Skin epidermis (tissue), 12 donors: ENCODE results near the gene ANKS6.

ENCODE experiments used
- H3K27ac ChIP-seq, 21 experiments: fragments of 200-600 bp; sonication (generic) in 11 of 21; one replicate each; pipeline ENCODE4 v1.5.0; 2020; ENCODE audit warnings: mild to moderate bottlenecking in 3 of 21, inconsistent platforms in 2 of 21, moderate library complexity in 2 of 21
- H3K4me3 ChIP-seq, 7 experiments: fragments of 200-600 bp; sonication (generic) in 2 of 7; one replicate each; pipeline ENCODE4 v1.5.0; 2020; ENCODE audit warnings: inconsistent platforms in 2 of 7, mild to moderate bottlenecking in 2 of 7, moderate library complexity in 1 of 7

ANKS6 gene

DNA sequence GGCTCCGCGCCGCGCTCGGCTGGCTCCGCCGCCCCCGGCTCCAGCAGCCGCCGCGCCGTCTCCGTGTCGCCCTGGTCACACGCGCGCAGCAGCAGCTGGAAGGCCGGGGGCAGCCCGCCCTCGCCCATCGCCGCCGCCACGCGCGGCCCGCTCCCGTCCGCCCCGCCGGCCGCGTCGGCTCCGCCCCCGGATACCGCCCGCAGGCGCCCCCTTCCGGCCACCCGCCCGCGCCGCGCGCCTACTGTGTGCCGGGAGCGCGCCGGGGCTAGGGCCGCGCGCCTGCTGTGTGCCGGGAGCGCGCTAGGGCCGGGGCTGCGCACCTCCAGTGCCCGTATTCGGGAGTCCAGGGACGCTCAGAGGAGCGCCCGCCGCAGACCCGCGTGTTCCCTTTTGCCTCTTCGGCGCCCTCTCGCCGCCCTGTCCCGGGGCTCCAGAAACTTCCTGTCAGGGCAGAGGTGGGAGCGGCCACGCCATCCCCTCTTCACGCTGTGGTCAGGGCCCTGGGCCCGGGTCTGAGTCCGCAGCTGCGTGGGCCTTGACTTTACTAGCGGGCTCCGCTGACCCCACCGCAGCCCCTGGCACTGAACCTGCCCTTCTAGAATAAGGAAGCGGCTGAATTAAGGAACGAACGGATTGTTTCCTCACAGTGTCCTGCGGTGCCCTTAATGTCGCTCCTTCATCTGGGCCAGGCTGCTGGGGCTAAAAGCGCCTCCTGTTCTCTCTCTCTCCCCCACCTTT, at the start of gene ANKS6:
Gene ANKS6 (minus strand): TSS at position 192 of the 738 bp plus-strand sequence. CDS start 64 bp downstream, at position 128.
- Histone ChIP-seq H3K4me3 (peak within 1 kb of the TSS; percentile 49 to 57 (median 53)), H3K27ac (peak within 1 kb of the TSS in 16 of 21 experiments; percentile 19 to 82 (median 64))

DNA sequence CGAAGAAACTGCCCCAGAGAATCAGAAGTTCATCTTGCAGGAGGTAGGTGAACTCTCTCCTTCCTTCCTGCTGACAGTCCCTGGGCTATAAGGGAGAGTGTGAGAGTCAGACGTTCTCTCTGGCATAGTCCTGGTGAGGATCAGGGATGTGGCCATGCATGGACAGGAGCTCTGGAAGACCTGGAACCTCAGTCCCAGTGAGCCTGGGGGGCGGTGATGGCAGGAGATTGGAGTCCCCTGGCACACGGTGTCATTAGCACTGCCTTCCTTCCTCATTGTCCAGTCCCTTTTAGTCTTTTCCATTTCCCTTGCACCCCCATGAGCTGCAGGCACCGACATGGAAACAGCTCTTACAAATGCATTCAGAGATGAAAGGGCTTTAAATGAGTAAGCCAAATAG, 49.7 kb upstream of the ANKS6 start:
- Histone ChIP-seq H3K27ac (no peak overlapping the region), H3K4me3 (no peak overlapping the region)

DNA sequence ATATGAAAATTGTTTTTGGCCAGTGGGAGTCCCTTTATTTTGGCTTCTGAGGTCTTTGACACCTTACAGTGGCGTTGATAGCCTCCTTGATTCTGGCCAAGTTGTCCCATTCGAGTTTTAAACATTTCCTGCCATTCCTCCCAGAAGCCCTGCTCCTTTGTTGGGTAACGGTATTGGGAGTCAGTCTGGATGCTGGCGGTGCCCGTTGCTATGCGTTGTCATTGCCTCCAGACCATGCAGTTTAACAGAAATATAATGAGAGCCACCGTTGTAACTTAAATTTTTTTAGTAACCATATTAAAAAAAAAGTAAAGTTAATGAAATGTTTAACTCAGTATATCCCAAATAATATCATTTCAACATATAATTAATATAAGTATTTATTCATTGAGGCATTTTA, 46.2 kb upstream of the ANKS6 start:
- no peak overlapping the region for H3K27ac ChIP-seq
- no peak overlapping the region for H3K4me3 ChIP-seq

DNA sequence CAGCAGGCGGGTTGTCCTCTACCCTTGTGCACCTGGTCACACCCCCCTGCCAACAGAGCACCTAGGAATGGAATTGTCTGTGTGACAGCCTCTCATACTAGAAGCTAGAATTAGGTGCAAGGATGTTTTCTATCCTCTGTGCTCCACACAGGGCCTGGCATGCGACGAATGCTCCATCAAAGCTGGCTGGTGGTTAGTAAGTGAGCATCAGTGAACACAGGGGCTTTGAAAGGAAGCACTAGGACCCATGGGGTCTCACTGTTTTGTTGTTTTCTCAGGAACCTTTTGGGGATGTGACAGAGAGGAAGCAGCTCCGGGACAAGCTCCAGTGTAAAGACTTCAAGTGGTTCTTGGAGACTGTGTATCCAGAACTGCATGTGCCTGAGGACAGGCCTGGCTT, 43.4 kb upstream of the ANKS6 start:
- Histone ChIP-seq H3K4me3 (no peak overlapping the region), H3K27ac (no peak overlapping the region)

DNA sequence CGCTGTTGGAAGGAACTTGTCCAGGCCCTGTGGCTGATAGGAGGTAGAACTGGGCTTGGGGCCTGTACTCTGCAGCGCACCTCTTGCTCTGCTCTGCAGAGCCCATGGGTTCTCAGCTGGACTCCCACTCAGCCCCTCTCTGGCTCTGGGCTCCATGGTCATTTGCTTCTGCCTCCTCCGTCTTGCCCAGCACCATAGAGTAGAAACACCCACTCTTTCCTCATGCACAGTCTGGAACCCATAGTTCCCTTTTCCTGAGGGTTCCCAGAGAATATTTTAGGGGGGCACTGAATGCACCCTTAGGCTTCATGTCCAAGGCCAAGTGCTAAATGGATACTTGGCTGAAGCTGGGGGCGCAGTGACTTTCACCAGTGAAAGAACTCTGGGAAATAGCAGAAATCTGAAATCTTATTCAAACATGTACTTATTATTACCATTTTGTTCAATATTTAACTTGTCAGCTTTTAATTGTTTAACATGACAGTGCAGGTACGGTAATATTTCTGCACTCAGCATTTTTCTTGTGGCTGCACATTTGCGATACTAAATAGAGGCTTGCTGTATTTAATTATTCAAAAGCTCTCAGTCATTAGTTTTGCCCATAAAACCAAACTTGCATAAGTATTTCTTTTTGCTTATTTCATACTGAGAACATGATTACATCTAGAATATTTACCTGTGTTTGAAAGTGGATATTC, 42.7 kb upstream of the ANKS6 start:
- no peak overlapping the region for H3K27ac ChIP-seq
- no peak overlapping the region for H3K4me3 ChIP-seq

DNA sequence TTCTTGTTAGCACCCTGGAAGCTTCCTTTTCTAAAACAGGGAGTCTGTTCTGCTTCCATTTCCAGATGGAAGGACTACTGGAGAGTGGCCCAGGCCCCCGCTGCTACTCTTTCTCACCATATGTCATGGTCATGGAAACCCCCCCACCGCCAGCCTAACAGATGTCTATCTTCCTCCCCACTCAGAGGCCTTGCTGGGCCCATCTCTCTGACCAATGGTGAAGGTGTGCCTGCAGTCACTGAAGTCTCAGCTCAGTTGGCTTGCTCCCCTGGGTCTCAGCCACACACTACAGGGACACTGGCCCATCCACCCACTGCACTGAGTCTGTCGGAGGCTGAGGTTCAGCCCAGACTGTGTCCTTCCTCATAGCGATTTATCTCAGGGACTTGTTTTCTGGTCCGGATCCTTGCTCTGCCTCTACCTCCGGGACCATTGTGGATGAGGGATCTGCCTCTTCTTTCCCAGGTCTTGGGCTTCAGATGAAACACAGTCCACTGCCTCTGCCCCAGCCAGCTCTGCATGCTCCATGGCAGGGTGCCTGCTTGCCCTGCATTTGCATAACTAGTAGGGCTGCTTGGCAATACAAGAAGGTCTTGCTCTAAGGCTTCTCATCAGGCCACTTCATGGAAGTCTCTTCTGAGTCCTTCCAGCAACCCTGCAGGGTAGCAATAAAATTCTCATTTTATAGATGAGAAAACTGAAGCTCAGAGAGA, 42.0 kb upstream of the ANKS6 start:
- no peak overlapping the region for H3K27ac ChIP-seq
- no peak overlapping the region for H3K4me3 ChIP-seq

DNA sequence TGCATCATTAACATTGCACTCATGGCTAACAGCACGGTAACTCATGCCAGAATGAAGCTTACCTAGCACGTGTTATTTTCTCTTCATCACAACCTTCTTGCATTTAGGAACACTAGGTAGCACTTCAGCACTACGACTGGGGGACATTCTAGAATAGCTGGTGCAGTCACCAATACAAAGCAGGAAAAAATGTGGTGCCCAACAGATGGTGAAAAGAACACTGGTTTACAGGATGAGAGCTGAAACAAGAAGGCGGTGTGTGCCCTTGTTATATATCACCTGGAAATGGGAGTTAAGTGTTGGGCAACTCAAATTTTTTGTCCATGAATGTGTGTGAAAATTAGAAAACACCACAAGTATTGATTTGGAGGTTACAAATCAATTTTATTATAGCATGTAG, 41.2 kb upstream of the ANKS6 start:
- no peak overlapping the region for H3K4me3 ChIP-seq
- H3K27ac ChIP-seq, result no peak overlapping the region

DNA sequence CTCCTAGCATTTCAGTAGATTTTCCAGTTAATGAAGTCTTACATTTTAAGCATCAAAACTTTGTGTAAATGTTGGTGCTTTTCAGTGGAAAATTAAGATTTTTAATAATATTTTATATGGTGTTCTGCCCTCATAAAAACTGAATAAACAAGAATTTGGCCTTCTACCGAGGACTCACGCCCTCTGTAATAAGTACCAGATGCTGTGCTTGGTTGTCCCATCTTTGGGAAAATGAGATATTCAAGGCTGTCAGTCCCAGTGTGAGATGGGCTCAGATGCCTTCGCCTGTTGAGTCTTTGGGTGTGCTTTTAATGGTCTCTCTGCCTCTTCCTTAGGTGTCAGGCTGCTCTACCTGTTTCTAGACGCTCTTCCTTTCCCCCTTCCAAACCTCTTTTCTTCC, 39.9 kb upstream of the ANKS6 start:
- H3K4me3 ChIP-seq, result no peak overlapping the region

DNA sequence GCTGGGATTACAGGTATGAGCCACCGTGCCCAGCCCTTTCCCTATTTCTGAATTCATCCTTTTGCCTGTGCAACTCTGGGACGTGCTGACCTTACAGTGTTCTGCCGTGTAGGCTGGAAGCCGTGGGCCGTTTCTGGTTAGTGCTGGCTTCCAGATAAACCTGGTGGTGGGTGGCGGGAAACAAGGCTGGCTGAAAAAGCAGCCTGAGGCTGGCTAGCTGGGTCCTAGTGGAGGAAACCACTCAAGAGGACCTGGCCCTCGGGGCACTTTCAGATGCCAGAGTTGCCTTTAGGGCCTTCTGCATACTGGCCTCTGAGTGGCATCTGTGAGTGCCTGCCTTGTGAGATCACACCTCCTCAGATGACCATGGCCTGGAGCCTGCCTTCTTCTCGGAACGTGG, 38.0 kb upstream of the ANKS6 start:
- H3K4me3 ChIP-seq, result no peak overlapping the region
- H3K27ac ChIP-seq, result no peak overlapping the region

More for the DNA sequence above, 39.9 kb upstream of the ANKS6 start:
- peak overlapping the region in 1 of 21 experiments; percentile 49 for H3K27ac ChIP-seq

DNA sequence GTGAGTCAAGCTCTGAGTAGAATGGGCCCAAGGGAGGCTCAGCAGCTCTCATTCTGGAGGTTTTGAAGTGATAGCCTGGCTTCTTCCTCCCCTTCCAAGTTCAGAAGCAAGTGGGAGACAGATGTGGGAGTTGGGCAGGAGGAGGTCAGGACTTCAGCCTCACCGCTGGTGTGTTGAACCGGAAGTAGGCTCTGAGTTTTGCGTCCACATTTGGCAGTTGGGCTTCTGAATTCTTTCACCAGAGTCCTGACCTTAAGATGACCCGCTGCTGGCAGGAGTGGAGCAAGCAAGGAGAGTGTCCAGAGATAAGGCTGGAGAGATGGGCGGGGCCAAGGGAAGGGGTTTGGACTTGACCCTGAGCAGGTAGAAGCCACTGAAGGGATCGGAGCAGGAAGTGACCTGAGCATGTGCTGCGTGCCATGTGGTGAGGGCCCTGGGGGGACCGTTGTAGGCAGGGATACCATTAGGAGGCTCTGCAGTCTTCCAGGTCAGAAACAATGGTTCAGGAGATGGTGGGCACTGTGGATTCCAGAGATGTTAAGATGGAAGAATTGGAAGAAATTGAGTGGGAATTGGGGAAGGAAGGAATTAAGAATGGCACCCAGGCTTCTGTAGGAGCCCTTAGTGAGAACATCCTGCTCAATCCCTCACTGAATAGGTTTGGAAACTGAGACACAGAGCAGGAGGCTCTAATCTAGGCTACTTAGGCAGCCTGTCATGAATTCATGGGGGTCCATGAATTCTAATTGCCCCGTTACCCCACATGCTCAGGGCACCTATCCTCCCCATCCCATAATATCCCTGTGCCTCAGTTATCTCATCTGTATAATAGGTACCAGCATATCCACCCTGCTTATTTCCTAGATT, 37.0 kb upstream of the ANKS6 start:
- Histone ChIP-seq H3K4me3 (no peak overlapping the region), H3K27ac (no peak overlapping the region)

DNA sequence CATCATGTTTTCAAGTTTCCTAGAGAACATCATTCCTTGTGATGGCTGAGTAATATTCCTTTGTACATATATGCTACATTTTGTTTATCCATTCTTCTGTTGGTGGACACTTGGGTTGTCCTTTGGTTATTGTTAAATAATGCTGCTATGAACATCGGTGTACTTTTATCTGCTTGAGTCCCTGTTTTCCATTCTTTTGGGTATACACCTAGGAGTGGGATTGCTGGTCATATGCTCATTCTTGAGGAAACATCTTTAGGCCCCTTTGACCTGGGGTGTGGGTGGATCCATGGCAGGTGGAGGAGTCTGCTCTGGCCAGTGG, 36.4 kb upstream of the ANKS6 start:
- H3K27ac ChIP-seq, result no peak overlapping the region

DNA sequence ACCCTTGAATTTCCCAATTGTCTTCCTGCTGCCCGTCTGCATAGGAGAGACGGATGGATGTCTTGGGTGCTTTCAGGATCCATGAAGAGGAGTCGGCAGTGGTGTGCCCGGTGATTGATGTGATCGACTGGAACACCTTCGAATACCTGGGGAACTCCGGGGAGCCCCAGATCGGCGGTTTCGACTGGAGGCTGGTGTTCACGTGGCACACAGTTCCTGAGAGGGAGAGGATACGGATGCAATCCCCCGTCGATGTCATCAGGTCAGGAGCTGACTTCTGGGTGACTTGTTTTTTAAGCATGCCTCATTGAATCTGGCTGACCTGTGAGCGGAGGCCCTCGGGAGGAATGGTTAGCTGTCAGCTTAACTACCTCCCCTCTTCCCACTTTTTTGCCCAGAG, 35.3 kb upstream of the ANKS6 start:
- no peak overlapping the region for H3K4me3 ChIP-seq
- H3K27ac ChIP-seq, result no peak overlapping the region

More for the DNA sequence above, 36.4 kb upstream of the ANKS6 start:
- H3K4me3 ChIP-seq, result no peak overlapping the region

DNA sequence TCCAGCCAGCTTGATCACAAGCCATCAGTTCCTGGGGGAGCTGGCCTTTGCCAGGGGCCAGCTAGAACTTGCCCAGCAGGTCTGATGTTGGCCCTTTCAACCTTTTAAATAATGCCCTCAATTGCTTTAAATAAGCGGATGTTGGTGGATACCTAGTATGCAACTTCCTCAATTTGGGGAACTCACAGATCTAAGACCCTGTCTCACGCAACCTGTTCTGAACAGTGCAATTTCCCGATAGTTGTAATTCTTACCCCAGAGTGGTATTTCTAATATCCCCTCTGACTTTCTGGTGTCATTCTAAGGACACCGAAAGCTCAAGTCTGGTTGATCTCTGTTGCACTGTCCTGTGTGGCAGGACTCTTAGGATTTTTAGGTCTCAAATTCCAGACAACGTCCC, 34.2 kb upstream of the ANKS6 start:
- H3K27ac ChIP-seq, result no peak overlapping the region
- H3K4me3 ChIP-seq, result no peak overlapping the region

DNA sequence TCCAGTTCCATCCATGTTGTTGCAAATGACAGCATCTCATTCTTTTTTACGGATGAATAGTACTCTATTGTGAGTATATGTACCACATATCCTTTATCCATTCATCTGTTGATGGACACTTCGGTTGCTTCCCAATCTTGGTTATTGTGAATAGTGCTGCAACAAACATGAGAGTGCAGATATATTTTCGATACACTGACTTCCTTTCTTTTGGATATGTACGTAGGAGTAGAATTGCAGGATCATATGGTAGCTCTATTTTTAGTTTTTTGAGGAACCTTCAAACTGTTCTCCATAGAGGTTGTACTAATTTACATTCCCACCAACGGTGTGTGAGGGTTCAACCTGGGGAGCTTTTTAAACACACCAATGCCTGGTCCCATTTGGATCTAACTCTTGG, 33.4 kb upstream of the ANKS6 start:
- H3K27ac ChIP-seq, result no peak overlapping the region

DNA sequence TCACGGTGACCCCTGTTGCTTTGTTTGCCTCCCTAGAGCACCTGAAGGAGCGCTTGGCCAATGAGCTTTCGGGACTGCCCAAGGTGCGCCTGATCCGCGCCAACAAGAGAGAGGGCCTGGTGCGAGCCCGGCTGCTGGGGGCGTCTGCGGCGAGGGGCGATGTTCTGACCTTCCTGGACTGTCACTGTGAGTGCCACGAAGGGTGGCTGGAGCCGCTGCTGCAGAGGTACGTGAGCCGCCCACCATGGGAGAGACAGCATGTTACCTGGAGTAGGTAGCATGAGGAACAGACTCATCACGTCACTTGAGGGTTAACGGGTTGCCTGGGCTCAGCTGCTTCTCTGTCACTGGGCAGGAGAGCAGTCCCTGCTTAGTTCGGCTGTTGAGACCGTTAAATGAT, 30.4 kb upstream of the ANKS6 start:
- H3K27ac ChIP-seq, result no peak overlapping the region

More for the DNA sequence above, 33.4 kb upstream of the ANKS6 start:
- no peak overlapping the region for H3K4me3 ChIP-seq

DNA sequence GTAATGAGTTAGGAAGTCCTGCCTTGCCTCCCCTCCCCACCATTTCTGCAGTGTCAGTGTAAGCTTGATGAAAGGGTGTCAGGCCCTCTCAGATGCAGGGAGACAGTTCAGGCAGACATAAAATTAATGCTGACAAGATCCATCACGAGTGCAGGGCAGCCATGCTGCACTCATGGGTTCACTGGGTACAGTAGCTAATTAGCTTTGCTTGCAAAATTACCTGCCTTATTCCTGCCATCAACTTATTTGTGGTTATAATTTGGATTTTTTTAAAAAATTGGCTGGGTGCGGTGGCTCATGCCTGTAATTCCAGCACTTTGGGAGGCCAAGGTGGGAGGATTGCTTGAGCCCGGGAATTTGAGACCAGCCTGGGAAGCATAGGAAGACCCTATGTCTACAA, 29.1 kb upstream of the ANKS6 start:
- no peak overlapping the region for H3K27ac ChIP-seq
- H3K4me3 ChIP-seq, result no peak overlapping the region

More for the DNA sequence above, 30.4 kb upstream of the ANKS6 start:
- H3K4me3 ChIP-seq, result no peak overlapping the region

DNA sequence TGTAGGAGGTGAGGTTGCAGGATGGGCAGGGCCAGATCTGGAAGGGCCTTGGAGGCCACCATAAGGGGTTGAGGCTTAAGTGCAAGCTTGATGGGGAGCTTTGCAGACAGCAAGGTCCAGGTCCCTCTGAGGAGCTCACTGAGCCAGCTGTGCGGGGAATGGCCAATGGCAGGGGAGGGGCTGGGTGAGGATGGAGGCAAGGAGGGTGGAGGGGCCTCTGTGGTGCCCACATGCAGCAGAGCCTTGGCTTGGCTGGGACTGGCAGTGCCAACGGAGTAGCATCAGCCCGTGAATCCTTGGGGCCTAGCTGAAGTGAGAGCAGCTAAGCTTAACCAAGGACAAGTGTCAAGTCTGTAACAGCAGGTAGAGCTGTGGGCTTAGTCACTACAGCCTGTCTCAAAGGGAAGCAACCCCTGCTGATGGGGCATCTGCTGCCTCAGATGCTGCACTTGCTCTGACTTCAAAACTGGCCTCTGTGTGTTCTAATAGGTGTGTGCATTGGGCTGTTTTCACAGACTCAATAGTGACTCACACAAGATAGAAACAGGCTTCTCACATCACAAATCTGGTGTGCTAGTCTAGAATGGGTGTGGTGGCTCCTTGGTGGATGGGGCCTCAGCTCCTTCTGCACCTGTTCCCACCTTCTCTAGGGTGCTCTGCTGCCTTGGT, 27.4 kb upstream of the ANKS6 start:
- Histone ChIP-seq H3K4me3 (no peak overlapping the region), H3K27ac (no peak overlapping the region)

DNA sequence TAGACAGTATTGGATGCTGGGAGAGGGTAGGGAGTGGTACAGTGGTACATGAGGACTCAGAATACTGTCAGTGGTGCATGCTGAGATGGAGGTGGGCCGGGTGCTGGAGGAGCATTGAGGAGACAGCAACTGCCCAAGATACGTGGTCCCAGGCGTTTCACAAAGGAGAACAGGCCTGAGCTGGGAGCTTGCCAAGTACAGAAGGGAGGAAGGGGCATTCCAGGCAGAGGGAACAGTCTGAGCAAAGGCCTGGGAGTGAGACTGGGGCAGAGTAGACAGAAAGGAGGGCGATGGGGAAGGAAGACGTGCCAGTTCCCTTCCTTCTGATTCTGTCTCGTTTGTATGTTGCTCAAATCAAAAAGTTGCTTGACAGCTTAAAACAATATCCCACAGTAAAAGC, 26.3 kb upstream of the ANKS6 start:
- H3K4me3 ChIP-seq, result no peak overlapping the region
- H3K27ac ChIP-seq, result no peak overlapping the region

DNA sequence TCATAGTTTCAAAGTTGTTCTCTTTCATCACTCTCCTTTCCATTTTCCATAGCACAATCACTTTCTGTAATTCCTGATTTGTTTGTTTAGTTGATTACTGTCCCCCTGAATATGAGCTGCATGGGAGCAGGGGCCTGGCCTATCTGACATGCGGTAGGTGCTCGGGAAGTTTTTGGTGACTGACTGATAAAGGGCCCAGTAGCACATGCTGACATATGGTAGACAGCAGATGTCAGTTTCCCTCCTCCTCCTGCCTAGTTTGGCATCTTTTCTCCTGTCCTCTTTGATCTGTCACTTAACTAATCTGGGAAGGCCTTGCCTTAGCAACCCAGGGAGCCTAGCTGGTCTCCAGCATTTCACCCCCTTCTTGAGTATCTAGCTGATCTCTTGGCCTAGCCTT, 25.5 kb upstream of the ANKS6 start:
- no peak overlapping the region for H3K27ac ChIP-seq
- no peak overlapping the region for H3K4me3 ChIP-seq
